HCT116 (cell line): ENCODE results near the gene H6PD. TPM values are rescaled to one million over a fixed set of nuclear protein-coding genes. Genes with fewer than 3 reads are reported as not detected.

Experiments used
- ATAC-seq: fragments of 200-7000 bp; cut with Tn5 transposase; 2 replicates; pipeline ENCODE4 v1.9.1; 2020; ENCODE audit warnings: mild to moderate bottlenecking, moderate library complexity
- BruUV-seq: library from RNA; stranded (reverse); fragments of 400-500 nt; replicated peaks from 2 replicates; lab custom pipeline; 2021; lab: Mats Ljungman, UMichigan
- CTCF ChIA-PET: fragments of 300-600 bp; sonication (Branson Sonifier 250); formaldehyde crosslinking; loops from one replicate; lab custom pipeline; 2021; ENCODE audit warnings: antibody characterized with exemption; lab: Charles Lee
- POLR2A ChIA-PET: fragments of 300-600, 350-600 bp; sonication (Branson Sonifier 250); formaldehyde crosslinking; loops from one replicate; lab custom pipeline; 2021; ENCODE audit warnings: antibody characterized with exemption; lab: Charles Lee
- RAD21 ChIA-PET, 2 experiments: fragments of 300-600 bp; sonication (Branson Sonifier 250); formaldehyde crosslinking; loops; one replicate each; lab custom pipeline; 2023; ENCODE audit warnings: low total read pairs in 2 of 2; ENCODE audit not compliant: uncharacterized antibody in 2 of 2, unreplicated experiment in 2 of 2, low non-redundant PET in 1 of 2; lab: Charles Lee
- DNase-seq: peaks from one replicate; pipeline ENCODE4 v3.0.0-alpha.2; 2010; ENCODE audit warnings: low read depth, low spot score
- H2AFZ ChIP-seq: fragments of 200-600 bp; shearing (Covaris generic), sonication (generic); 2 replicates; pipeline ENCODE4 v1.6.1; 2017; ENCODE audit warnings: low read depth, mixed run types, mixed read lengths, antibody characterized with exemption, low read length; ENCODE audit not compliant: poor library complexity, severe bottlenecking
- H3K27ac ChIP-seq: 2 replicates; pipeline ENCODE4 v1.5.1; 2012; ENCODE audit warnings: low read depth, low read length
- H3K27me3 ChIP-seq: fragments of 200-600 bp; sonication (generic); 2 replicates; pipeline ENCODE4 v1.6.1; 2016; ENCODE audit warnings: mixed run types, low read length, mixed read lengths; ENCODE audit not compliant: insufficient read depth
- H3K36me3 ChIP-seq, 2 experiments: fragments of 200-500 bp in 1 of 2; fragments of 200-600 bp in 1 of 2; sonication (Bioruptor generic) in 1 of 2; sonication (generic) in 1 of 2; 2 replicates each; pipeline versions ENCODE4 v1.5.1 to v1.6.1; 2014 to 2016; ENCODE audit warnings: low read length in 2 of 2, inconsistent platforms in 1 of 2, mixed read lengths in 1 of 2, mixed run types in 1 of 2; ENCODE audit not compliant: insufficient read depth in 2 of 2, control insufficient read depth in 1 of 2
- H3K4me1 ChIP-seq, 2 experiments: fragments of 200-600 bp in 1 of 2; sonication (generic) in 1 of 2; 2 replicates each; pipeline versions ENCODE4 v1.5.1 to v1.6.1; 2012 to 2017; ENCODE audit warnings: low read length in 2 of 2, inconsistent platforms in 1 of 2, mild to moderate bottlenecking in 1 of 2, mixed read lengths in 1 of 2, mixed run types in 1 of 2, moderate library complexity in 1 of 2; ENCODE audit not compliant: insufficient read depth in 2 of 2, control insufficient read depth in 1 of 2
- H3K4me2 ChIP-seq: fragments of 200-600 bp; sonication (generic); 2 replicates; pipeline ENCODE4 v1.6.1; 2017; ENCODE audit warnings: mixed run types, low read length, mixed read lengths
- H3K4me3 ChIP-seq, 2 experiments: fragments of 200-600 bp in 1 of 2; sonication (generic) in 1 of 2; replicated peaks in 1 of 2; 2 replicates each; pipeline ENCODE4 v1.5.1; 2011 to 2016; ENCODE audit warnings: low read length in 2 of 2, control low read depth in 1 of 2, low read depth in 1 of 2, mild to moderate bottlenecking in 1 of 2, mixed read lengths in 1 of 2, mixed run types in 1 of 2
- H3K79me2 ChIP-seq: fragments of 200-600 bp; sonication (generic); 2 replicates; pipeline ENCODE4 v1.6.1; 2017; ENCODE audit warnings: mild to moderate bottlenecking, mixed run types, low read length, moderate library complexity, mixed read lengths; ENCODE audit not compliant: insufficient read depth
- H3K9ac ChIP-seq: fragments of 200-600 bp; sonication (generic); 2 replicates; pipeline ENCODE4 v1.6.1; 2016; ENCODE audit warnings: low read length, mixed read lengths
- H3K9me2 ChIP-seq: fragments of 200-600 bp; sonication (generic), shearing (Covaris generic); 2 replicates; pipeline ENCODE4 v1.6.1; 2017; ENCODE audit warnings: mixed run types, mild to moderate bottlenecking, moderate library complexity; ENCODE audit not compliant: insufficient read depth
- H3K9me3 ChIP-seq, 2 experiments: fragments of 200-500 bp in 1 of 2; fragments of 200-600 bp in 1 of 2; sonication (Bioruptor generic) in 1 of 2; sonication (generic) in 1 of 2; 2 replicates each; pipeline ENCODE4 v1.6.1; 2014 to 2017; ENCODE audit warnings: low read length in 2 of 2, mixed read lengths in 2 of 2, inconsistent platforms in 1 of 2, low read depth in 1 of 2, mild to moderate bottlenecking in 1 of 2, mixed run types in 1 of 2, moderate library complexity in 1 of 2; ENCODE audit not compliant: control insufficient read depth in 1 of 2, insufficient read depth in 1 of 2
- H4K20me1 ChIP-seq: fragments of 200-600 bp; sonication (generic), shearing (Covaris generic); 2 replicates; pipeline ENCODE4 v1.6.1; 2017; ENCODE audit warnings: mixed run types, mild to moderate bottlenecking, moderate library complexity; ENCODE audit not compliant: insufficient read depth
- CBX3 ChIP-seq: IDR thresholded peaks from 2 replicates; pipeline ENCODE4 v1.6.1; 2012; ENCODE audit warnings: low read depth
- CEBPB ChIP-seq: IDR thresholded peaks from 2 replicates; pipeline ENCODE4 v1.6.1; 2012; ENCODE audit warnings: low read depth
- EGR1 ChIP-seq: IDR thresholded peaks from 2 replicates; pipeline ENCODE4 v1.6.1; 2012; ENCODE audit warnings: low read depth
- EZH2 ChIP-seq: fragments of 200-600 bp; sonication (generic); IDR thresholded peaks from 2 replicates; pipeline ENCODE4 v1.6.1; 2017; ENCODE audit warnings: antibody characterized with exemption, mixed run types
- EZH2phosphoT487 ChIP-seq: fragments of 200-600 bp; IDR thresholded peaks from 2 replicates; pipeline ENCODE4 v1.6.1; 2018; ENCODE audit warnings: antibody characterized with exemption, borderline replicate concordance
- FOSL1 ChIP-seq: IDR thresholded peaks from 2 replicates; pipeline ENCODE4 v1.6.1; 2012; ENCODE audit warnings: low read depth
- POLR2AphosphoS5 ChIP-seq: IDR thresholded peaks from 2 replicates; pipeline ENCODE4 v1.6.1; 2011; ENCODE audit warnings: mild to moderate bottlenecking, low read depth, low read length, moderate library complexity
- SP1 ChIP-seq: IDR thresholded peaks from 2 replicates; pipeline ENCODE4 v1.6.1; 2012; ENCODE audit warnings: low read depth
- SRF ChIP-seq: IDR thresholded peaks from 2 replicates; pipeline ENCODE4 v1.6.1; 2012; ENCODE audit warnings: low read depth
- YY1 ChIP-seq: IDR thresholded peaks from 2 replicates; pipeline ENCODE4 v1.6.1; 2011; ENCODE audit warnings: low read length, low read depth, moderate library complexity, mild to moderate bottlenecking; ENCODE audit not compliant: insufficient replicate concordance; ENCODE audit errors: extremely low read depth
- ZNF274 ChIP-seq: fragments of 200-500 bp; sonication (Bioruptor generic); IDR thresholded peaks from 2 replicates; pipeline ENCODE4 v1.6.1; 2014; ENCODE audit warnings: mild to moderate bottlenecking, low read depth, low read length, inconsistent platforms
- intact Hi-C: fragments of 100-400 bp; cut with micrococcal nuclease; formaldehyde crosslinking; loops from 2 replicates; pipeline ENCODE4 v1.10.0; 2022
- total RNA-seq: library from RNA; stranded (reverse); gene quantifications from one replicate; pipeline ENCODE4 v1.2.1, GENCODE V29; 2021; ENCODE audit not compliant: unreplicated experiment
- TF ChIP-seq, protein P1 (sequence below), 3 experiments: fragments of 200-600 bp in 1 of 3; sonication (generic) in 1 of 3; IDR thresholded peaks in 2 of 3; conservative IDR thresholded peaks in 1 of 3; 2 replicates each; pipeline ENCODE4 v1.5.1; 2012 to 2017; ENCODE audit warnings: low read depth in 2 of 3, low read length in 2 of 3, antibody characterized with exemption in 1 of 3, borderline replicate concordance in 1 of 3, control low read depth in 1 of 3, mild to moderate bottlenecking in 1 of 3, mixed read lengths in 1 of 3, mixed run types in 1 of 3, moderate library complexity in 1 of 3; ENCODE audit not compliant: insufficient read depth in 1 of 3

The H6PD gene
- total RNA-seq, 1 experiment from 2014 or later = 16.2 TPM

GRCh38 chr1:9242338-9242969, 7.9 kb downstream of the H6PD start:
- ATAC-seq = no peak
- CTCF ChIA-PET = interaction anchor here (1.4 kb wide), 1 partner anchor 9 kb away, joined by 3 read pairs; no protein-coding TSS in a partner anchor

More at GRCh38 chr1:9242338-9242969, 7.9 kb downstream of the H6PD start:
- Histone ChIP-seq H3K9me2 (no peaks in the 10 kb centered on the region), H3K9ac (no peak overlapping the region), H3K9me3 (no peaks in the 10 kb centered on the region), H3K4me1 (peaks cover 0 to 10% of the 10 kb centered on the region in 2 experiments; a peak in 2 of 4 replicates), H3K4me3 (no peak overlapping the region), H3K27me3 (no peaks in the 10 kb centered on the region)
- DNase-seq = no peak
- RAD21 ChIA-PET = no interaction called here
- TF ChIP-seq ZNF274 (no peak), FOSL1 (no peak), EGR1 (no peak), SRF (no peak), EZH2phosphoT487 (no peak), POLR2AphosphoS5 (no peak), CEBPB (no peak), SP1 (no peak), EZH2 (no peak), YY1 (no peak), CBX3 (no peak)
- TF ChIP-seq, protein P1, sequence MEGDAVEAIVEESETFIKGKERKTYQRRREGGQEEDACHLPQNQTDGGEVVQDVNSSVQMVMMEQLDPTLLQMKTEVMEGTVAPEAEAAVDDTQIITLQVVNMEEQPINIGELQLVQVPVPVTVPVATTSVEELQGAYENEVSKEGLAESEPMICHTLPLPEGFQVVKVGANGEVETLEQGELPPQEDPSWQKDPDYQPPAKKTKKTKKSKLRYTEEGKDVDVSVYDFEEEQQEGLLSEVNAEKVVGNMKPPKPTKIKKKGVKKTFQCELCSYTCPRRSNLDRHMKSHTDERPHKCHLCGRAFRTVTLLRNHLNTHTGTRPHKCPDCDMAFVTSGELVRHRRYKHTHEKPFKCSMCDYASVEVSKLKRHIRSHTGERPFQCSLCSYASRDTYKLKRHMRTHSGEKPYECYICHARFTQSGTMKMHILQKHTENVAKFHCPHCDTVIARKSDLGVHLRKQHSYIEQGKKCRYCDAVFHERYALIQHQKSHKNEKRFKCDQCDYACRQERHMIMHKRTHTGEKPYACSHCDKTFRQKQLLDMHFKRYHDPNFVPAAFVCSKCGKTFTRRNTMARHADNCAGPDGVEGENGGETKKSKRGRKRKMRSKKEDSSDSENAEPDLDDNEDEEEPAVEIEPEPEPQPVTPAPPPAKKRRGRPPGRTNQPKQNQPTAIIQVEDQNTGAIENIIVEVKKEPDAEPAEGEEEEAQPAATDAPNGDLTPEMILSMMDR (IDR thresholded peaks at IDR 0.05 in 2 of 3, conservative IDR thresholded peaks at IDR 0.05 in 1 of 3; ENCODE audit: borderline replicate concordance in 1 of 3, insufficient read depth in 1 of 3, low read depth in 2 of 3, low read length in 2 of 3) = no peak
- TF ChIP-seq, all 23 proteins: peak for 0
- no peak overlapping the region for H2AFZ ChIP-seq
- H3K4me2 ChIP-seq = no peak overlapping the region
- no TSS peak for BruUV-seq
- intact Hi-C loops = no loop called here
- H3K79me2 ChIP-seq = no peaks in the 10 kb centered on the region
- POLR2A ChIA-PET = no interaction called here
- no peak overlapping the region for H3K27ac ChIP-seq
- H3K36me3 ChIP-seq = no peaks in the 10 kb centered on the region
- no peaks in the 10 kb centered on the region for H4K20me1 ChIP-seq
